ENCODE data around the gene MAL. TPM values are rescaled to one million over a fixed set of nuclear protein-coding genes. Genes with fewer than 3 reads are reported as not detected.

Gene MAL
- total and polyA plus RNA-seq, 3 donors from 2014 or later = 0.62 to 1.3 (median 0.79) TPM

DNA sequence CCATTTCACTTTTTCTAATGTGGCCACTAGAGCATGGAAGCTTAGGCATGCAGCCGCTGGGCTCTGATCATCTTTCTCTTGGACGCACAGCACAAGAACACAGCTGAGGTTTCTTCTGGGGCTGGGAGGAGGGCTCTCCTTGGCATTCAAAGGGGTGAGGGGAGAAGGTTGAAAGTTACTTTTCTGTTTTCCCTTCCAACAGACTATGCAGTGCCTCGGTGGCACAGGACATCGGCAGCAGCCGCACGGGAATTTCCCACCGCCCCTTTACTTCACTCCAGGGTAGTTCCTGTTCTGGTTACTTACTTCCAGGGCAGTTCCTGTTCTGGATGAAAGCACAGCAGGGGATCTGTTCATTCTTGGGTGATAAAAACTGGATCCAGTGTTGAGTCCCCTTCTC lies 18.9 kb upstream of the MAL start:
- DNase-seq = no peak
- 51 to 78% methylated on average over 7 of the region's 7 CpGs for WGBS, 2 donors
- Histone ChIP-seq H3K27me3 (no peaks in the 10 kb centered on the region), H3K27ac (no peak overlapping the region), H3K36me3 (ENCODE audit: low read depth, missing control alignments) (no peaks in the 10 kb centered on the region), H3K9me3 (no peaks in the 10 kb centered on the region), H3K4me1 (no peaks in the 10 kb centered on the region), H3K4me3 (no peak overlapping the region)
- intact Hi-C loops (cut with DNase I; ENCODE audit: low total_unique reads) = no loop called here
- no peak for TF ChIP-seq POLR2A (IDR thresholded peaks at IDR 0.05)
- TF ChIP-seq CTCF (IDR thresholded peaks at IDR 0.05) = no peak

DNA sequence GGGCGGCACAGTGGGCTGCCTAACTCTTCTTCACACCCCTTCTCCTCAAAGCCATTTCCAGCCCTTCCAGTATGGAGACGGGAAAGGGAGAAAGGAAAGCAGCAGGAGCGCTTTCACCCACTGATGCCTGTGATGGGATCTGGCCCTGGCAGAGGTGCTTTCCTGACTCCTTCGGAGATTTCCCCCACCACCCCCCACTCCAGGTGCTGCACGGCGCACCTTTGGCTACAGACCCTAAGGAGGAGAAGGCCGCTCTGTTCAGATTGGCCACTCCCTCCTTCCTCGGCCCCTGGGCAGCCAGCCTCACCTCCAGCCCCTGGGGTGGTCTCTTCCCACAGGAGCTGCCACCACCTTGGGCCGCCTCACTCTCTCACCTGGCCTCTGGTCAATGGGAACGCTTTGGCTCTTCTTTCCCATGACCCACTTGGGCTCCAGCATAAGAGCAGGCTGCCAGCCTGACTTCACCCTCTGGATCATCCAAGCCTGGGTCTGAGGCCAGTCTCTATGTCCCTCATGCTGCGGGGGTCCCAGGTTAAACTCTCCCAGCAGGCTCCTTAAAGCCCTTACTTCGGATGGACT lies 18.4 kb upstream of the MAL start:
- intact Hi-C loops (cut with DNase I; ENCODE audit: low total_unique reads) = no loop called here
- Histone ChIP-seq H3K4me3 (no peak overlapping the region), H3K27ac (no peak overlapping the region), H3K4me1 (no peaks in the 10 kb centered on the region), H3K36me3 (ENCODE audit: low read depth, missing control alignments) (no peaks in the 10 kb centered on the region), H3K9me3 (no peaks in the 10 kb centered on the region), H3K27me3 (no peaks in the 10 kb centered on the region)
- TF ChIP-seq POLR2A (IDR thresholded peaks at IDR 0.05) (no peak), CTCF (IDR thresholded peaks at IDR 0.05) (no peak)
- DNase-seq = no peak
- WGBS, 2 donors = 84 to 93% methylated on average over 6 to 12 of the region's 12 CpGs

DNA sequence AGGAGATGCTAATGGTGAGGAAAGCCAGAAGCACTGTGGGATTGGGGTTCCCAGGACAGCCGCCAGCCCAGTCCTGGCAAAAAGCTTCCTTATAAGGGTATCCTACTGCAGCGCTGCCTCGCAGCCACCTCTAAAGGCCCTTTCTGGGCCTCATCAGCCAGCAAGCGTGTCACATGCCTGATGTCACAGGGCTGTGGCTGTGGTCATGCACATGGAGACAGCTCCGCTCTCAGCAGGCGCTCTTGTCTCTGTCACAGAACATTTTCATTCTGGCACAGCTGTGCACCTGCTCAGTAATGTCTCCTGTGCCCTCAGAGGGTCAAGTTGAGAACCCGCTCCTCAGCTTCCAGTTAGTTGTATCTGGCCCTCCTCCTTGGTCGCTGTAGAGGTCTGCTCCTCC lies 17.7 kb upstream of the MAL start:
- intact Hi-C loops (cut with DNase I; ENCODE audit: low total_unique reads) = no loop called here
- Histone ChIP-seq H3K4me1 (no peaks in the 10 kb centered on the region), H3K27ac (no peak overlapping the region), H3K9me3 (no peaks in the 10 kb centered on the region), H3K4me3 (no peak overlapping the region), H3K27me3 (no peaks in the 10 kb centered on the region), H3K36me3 (ENCODE audit: low read depth, missing control alignments) (no peaks in the 10 kb centered on the region)
- WGBS, 2 donors = 82 to 87% methylated on average over 8 of the region's 8 CpGs
- TF ChIP-seq CTCF (IDR thresholded peaks at IDR 0.05) (no peak), POLR2A (IDR thresholded peaks at IDR 0.05) (no peak)
- DNase-seq = no peak

DNA sequence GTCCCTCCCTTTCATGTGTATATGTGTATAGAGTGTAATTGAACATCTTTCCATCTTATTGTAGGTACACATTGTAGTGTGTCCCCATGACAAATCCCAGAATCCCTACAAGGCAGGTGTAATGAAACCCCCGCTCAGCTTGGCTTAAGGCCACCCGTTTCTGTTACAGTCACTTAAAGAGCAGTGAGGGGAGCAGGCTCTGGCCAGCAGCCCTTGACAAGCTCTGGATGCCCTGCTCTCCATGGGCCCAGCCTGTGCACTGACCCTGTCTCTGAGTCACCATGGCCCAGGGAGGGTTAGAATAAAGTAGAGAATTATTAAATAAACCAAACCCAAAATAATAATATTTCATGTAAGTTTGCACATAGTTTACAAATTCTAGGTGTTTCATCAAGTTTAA lies 17.2 kb upstream of the MAL start:
- H3K27ac ChIP-seq = no peak overlapping the region
- 79 to 84% methylated on average over 2 of the region's 2 CpGs for WGBS, 2 donors

More for the DNA sequence above, 17.2 kb upstream of the MAL start:
- Histone ChIP-seq H3K4me3 (no peak overlapping the region), H3K4me1 (no peaks in the 10 kb centered on the region), H3K36me3 (ENCODE audit: low read depth, missing control alignments) (no peaks in the 10 kb centered on the region), H3K27me3 (no peaks in the 10 kb centered on the region), H3K9me3 (no peaks in the 10 kb centered on the region)
- intact Hi-C loops (cut with DNase I; ENCODE audit: low total_unique reads) = no loop called here
- no peak for DNase-seq
- TF ChIP-seq POLR2A (IDR thresholded peaks at IDR 0.05) = no peak
- TF ChIP-seq CTCF (IDR thresholded peaks at IDR 0.05) = no peak

All from testis (tissue), 3 donors.